GM15510 (cell line): ENCODE results near the gene TWSG1.

Source experiments
- POLR2A ChIP-seq: IDR thresholded peaks from 3 replicates; pipeline ENCODE4 v1.6.1; 2011; ENCODE audit warnings: borderline replicate concordance; ENCODE audit not compliant: insufficient read length; ENCODE audit errors: extremely low read depth

Gene TWSG1

GRCh38 chr18:9426753-9427152, 92.2 kb downstream of the TWSG1 start:
- no peak for TF ChIP-seq POLR2A

GRCh38 chr18:9428301-9428706, 93.7 kb downstream of the TWSG1 start:
- TF ChIP-seq POLR2A: no peak

- TF ChIP-seq POLR2A: no peak
Observed at GRCh38 chr18:9428862-9429661, 94.5 kb downstream of the TWSG1 start.

GRCh38 chr18:9429662-9429993, 95.1 kb downstream of the TWSG1 start:
- TF ChIP-seq POLR2A: no peak

- TF ChIP-seq POLR2A: no peak
Observed at GRCh38 chr18:9431296-9431695, 96.7 kb downstream of the TWSG1 start.

GRCh38 chr18:9433671-9434121, 99.1 kb downstream of the TWSG1 start:
- TF ChIP-seq POLR2A: no peak

- no peak for TF ChIP-seq POLR2A
Observed at GRCh38 chr18:9434122-9434701, 99.6 kb downstream of the TWSG1 start.

- TF ChIP-seq POLR2A: no peak
Observed at GRCh38 chr18:9435041-9435440, 100.5 kb downstream of the TWSG1 start.

- no peak for TF ChIP-seq POLR2A
Observed at GRCh38 chr18:9436206-9436929, 101.8 kb downstream of the TWSG1 start.

- TF ChIP-seq POLR2A: no peak
Observed at GRCh38 chr18:9437021-9437437, 102.5 kb downstream of the TWSG1 start.

- no peak for TF ChIP-seq POLR2A
Observed at GRCh38 chr18:9437672-9438071, 103.1 kb downstream of the TWSG1 start.

- no peak for TF ChIP-seq POLR2A
Observed at GRCh38 chr18:9441061-9441460, 106.5 kb downstream of the TWSG1 start.

GRCh38 chr18:9444549-9444948, 110.0 kb downstream of the TWSG1 start:
- TF ChIP-seq POLR2A: no peak

- TF ChIP-seq POLR2A: no peak
Observed at GRCh38 chr18:9446839-9447238, 112.3 kb downstream of the TWSG1 start.

- no peak for TF ChIP-seq POLR2A
Observed at GRCh38 chr18:9447334-9447733, 112.8 kb downstream of the TWSG1 start.
